Muscle of leg (tissue), 11 donors: ENCODE results near the gene SOBP. TPM values are rescaled to one million over a fixed set of nuclear protein-coding genes. Genes with fewer than 3 reads are reported as not detected.

Source experiments
- DNase-seq: peaks from one replicate; pipeline ENCODE4 v3.0.0; 2013
- H3K27ac ChIP-seq: one replicate; pipeline ENCODE4 v1.5.1; 2013; ENCODE audit warnings: mild to moderate bottlenecking, low read length, control low read depth
- H3K27me3 ChIP-seq: one replicate; pipeline ENCODE4 v1.6.1; 2013; ENCODE audit warnings: low read length; ENCODE audit not compliant: control insufficient read depth, insufficient read depth
- H3K36me3 ChIP-seq: one replicate; pipeline ENCODE4 v1.6.1; 2013; ENCODE audit warnings: low read length; ENCODE audit not compliant: control insufficient read depth, insufficient read depth
- H3K4me1 ChIP-seq: one replicate; pipeline ENCODE4 v1.6.1; 2013; ENCODE audit warnings: low read length; ENCODE audit not compliant: control insufficient read depth, insufficient read depth
- H3K4me3 ChIP-seq: one replicate; pipeline ENCODE4 v1.5.1; 2013; ENCODE audit warnings: low read length, control low read depth
- H3K9me3 ChIP-seq: replicated peaks from 2 replicates; pipeline ENCODE4 v1.6.1; 2013; ENCODE audit warnings: low read depth, low read length; ENCODE audit not compliant: control insufficient read depth
- WGBS: methylation state at CpG from one replicate; pipeline ENCODE4 v1.1.5; 2013; ENCODE audit warnings: missing lambda C conversion rate; ENCODE audit not compliant: insufficient coverage; 5-methylcytosine and 5-hydroxymethylcytosine counted together
- polyA plus RNA-seq, 8 donors: library from polyadenylated mRNA; unstranded; fragments of 120-200 nt; gene quantifications; one replicate each; pipeline versions ENCODE4 v1.2.1 to v1.2.3, GENCODE V29; 2013; ENCODE audit warnings: inconsistent platforms in 1 of 8, low replicate concordance in 1 of 8; ENCODE audit not compliant: insufficient read length in 8 of 8, insufficient read depth in 1 of 8
- total RNA-seq: library from RNA; stranded (reverse); fragments of 120-200 nt; gene quantifications from one replicate; pipeline ENCODE4 v1.2.4, GENCODE V29; 2013

The SOBP gene
- total and polyA plus RNA-seq, 9 donors = 13.6 to 17.6 (median 16.2) TPM

DNA sequence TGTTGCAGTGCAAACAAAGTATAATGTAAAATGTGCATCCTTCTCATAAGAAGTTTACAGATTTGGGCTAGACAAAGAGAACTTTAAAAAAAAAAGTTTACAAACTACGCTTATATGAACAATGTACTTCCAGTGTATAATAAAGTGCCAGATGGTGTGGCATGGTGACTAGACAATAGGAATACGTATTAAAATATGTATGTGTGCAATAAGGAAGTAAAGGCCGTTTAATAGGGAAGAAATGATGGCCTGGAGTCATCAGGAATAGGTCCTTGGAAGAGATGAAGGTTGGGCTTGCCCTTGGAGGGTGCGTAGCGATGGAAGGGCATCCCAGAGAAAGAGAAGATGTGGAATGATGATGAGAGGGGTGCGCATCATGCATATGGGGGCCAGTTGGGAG lies 108.2 kb downstream of the SOBP start:
- Histone ChIP-seq H3K4me1 (peaks cover 15% of the 10 kb centered on the region), H3K27ac (no peak overlapping the region), H3K9me3 (no peaks in the 10 kb centered on the region), H3K4me3 (no peak overlapping the region), H3K27me3 (no peaks in the 10 kb centered on the region), H3K36me3 (peaks cover 1% of the 10 kb centered on the region)
- no peak for DNase-seq
- WGBS = 95% methylated on average over 5 of the region's 6 CpGs

DNA sequence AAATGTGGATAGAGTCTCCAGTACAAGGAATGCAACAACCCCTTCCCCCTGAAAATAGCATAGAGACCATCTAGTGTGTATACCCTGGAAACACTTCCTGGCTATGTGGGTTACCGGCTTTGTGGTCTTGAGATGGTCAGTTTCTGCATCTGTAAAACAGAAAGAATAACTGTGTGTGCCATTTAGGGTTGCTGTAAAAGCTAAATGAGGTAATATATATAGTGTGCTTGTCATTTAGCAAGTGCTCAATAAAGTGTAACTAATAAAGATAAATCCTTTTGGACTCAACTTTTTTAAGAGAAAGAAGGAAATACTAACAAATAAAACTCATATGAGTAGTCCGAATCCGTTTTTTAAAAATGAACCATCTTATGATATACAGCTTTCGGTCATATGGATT lies 109.1 kb downstream of the SOBP start:
- DNase-seq = no peak
- Histone ChIP-seq H3K9me3 (no peaks in the 10 kb centered on the region), H3K27ac (no peak overlapping the region), H3K36me3 (no peaks in the 10 kb centered on the region), H3K27me3 (no peaks in the 10 kb centered on the region), H3K4me1 (peaks cover 15% of the 10 kb centered on the region), H3K4me3 (no peak overlapping the region)
- WGBS = no CpG with 5 or more reads among the region's 4 CpGs

DNA sequence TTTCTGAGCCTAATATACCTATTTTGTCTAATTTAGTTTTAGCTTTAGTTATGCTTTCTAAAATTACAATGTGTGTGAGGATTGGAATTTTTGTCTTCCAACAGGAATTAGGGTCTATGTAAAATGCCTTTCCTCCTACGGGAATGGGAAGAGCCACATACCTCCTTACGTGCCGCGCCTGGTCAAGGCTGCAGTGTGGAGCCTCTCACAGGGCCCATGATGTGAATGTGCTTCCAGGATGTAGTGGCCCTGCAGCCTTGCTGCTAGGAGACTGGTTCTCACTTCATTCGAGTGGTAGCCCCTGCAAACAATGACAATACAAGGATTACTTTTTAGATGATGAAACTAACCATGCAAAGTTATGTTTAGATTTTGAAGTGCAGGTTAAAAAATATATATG lies 110.2 kb downstream of the SOBP start:
- Histone ChIP-seq H3K27me3 (no peaks in the 10 kb centered on the region), H3K4me3 (no peak overlapping the region), H3K36me3 (no peaks in the 10 kb centered on the region), H3K27ac (no peak overlapping the region), H3K9me3 (no peaks in the 10 kb centered on the region), H3K4me1 (peaks cover 15% of the 10 kb centered on the region)
- WGBS = no CpG with 5 or more reads among the region's 5 CpGs
- DNase-seq = no peak

DNA sequence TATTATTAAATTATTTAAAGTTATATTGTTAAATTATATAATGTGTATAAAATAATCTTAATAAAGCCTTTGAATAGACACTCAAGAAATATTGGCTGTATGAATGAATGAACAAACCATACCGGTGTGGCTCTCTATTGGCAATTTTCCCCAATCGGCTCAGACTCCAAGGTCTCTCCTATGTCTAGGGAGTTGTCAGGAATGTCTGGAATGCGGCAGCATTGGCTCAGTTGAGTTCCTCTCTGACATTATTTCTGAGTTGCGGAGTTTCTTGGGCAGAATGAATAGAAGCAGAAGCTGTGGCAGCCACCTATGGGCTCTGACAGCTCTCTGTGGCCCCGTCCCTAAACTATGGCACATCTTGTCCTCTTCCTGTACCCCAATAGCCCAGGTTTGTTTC lies 111.0 kb downstream of the SOBP start:
- Histone ChIP-seq H3K9me3 (no peaks in the 10 kb centered on the region), H3K4me1 (peaks cover 15% of the 10 kb centered on the region), H3K36me3 (peaks cover 6% of the 10 kb centered on the region), H3K27me3 (no peaks in the 10 kb centered on the region), H3K27ac (no peak overlapping the region), H3K4me3 (no peak overlapping the region)
- WGBS = 16% methylated on average over 4 of the region's 5 CpGs
- DNase-seq = peak; percentile 89

DNA sequence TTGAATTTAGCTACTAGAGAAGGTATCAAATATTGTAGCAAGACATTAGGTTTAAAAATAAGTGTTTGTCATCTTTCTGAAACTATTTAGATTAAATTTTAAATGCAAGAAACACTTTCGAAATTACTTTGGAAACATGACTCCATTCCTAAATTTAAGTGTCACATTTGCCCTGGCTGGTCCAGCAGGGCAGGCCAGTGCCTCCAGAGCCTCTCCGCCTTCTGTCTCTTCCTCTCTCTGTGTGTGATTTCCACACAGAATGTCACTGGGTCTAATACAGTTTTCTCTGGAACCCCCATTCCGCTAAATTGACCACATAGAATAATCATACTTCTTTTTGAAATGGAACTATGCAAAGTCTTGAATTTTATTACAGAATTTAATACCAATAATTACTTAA lies 111.5 kb downstream of the SOBP start:
- 100% methylated on average over 2 of the region's 3 CpGs for WGBS
- peaks cover 17% of the 10 kb centered on the region for H3K4me1 ChIP-seq

DNA sequence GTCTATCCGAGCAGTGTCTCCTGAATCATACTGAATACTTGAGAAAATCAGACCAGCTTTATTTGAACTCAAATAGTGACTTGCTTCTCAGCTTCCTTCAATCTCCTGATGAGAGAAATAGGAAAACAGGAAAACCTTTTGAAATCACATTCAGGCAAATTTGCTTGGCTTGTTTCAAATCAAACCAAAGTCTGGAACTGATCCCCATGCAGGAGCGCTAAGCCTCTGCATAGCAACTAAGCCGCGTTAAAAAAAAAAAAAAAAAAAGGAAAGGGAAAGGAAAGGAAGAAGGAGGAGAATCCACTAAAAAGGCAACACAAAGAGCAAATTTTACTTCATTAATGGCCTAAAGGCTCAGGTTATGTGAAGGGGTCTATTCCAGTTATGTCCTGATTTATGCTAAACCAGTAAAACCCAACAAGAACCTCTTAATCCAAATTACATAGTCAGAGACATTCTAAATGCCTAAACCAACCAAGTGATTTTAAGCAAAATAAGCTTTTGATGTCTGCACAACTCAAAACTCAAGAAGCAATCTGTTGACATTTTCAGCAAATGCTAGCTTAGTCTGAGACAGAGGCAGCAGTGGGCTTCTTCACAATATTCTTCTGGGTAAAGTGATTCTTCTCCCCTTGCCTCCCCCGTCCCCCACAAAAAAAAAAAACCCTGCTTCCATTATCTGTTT lies 112.5 kb downstream of the SOBP start:
- H3K27ac ChIP-seq = no peak overlapping the region
- H3K4me3 ChIP-seq = no peak overlapping the region
- H3K27me3 ChIP-seq = no peaks in the 10 kb centered on the region
- peak; percentile 46 for DNase-seq
- no CpG with 5 or more reads among the region's 5 CpGs for WGBS
- peaks cover 6% of the 10 kb centered on the region for H3K36me3 ChIP-seq
- H3K4me1 ChIP-seq = peaks cover 28% of the 10 kb centered on the region
- no peaks in the 10 kb centered on the region for H3K9me3 ChIP-seq

More for the DNA sequence above, 111.5 kb downstream of the SOBP start:
- DNase-seq = no peak
- no peaks in the 10 kb centered on the region for H3K27me3 ChIP-seq
- H3K36me3 ChIP-seq = peaks cover 6% of the 10 kb centered on the region
- no peak overlapping the region for H3K4me3 ChIP-seq
- no peaks in the 10 kb centered on the region for H3K9me3 ChIP-seq
- H3K27ac ChIP-seq = no peak overlapping the region

DNA sequence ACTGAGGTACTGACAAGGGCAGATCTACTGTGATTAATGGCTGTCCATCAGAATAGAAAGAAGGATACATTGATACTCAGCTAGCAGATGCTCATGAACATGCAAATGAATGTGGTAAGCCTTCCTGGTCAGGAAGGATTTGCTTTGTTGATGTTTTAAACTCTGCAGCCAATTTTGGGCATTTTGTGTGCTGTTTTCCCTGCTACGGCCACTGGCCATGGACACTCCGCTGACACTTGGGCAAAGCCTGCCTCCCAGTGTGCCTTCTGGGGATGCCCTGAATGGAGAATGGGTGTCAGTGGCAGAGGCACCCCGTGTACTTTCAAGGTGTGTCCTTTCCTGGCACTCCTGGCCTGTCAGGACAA lies 113.1 kb downstream of the SOBP start:
- no peak for DNase-seq
- Histone ChIP-seq H3K36me3 (peaks cover 6% of the 10 kb centered on the region), H3K4me1 (peaks cover 30% of the 10 kb centered on the region), H3K4me3 (no peak overlapping the region), H3K9me3 (no peaks in the 10 kb centered on the region), H3K27me3 (no peaks in the 10 kb centered on the region), H3K27ac (no peak overlapping the region)
- WGBS = 68% methylated on average over 3 of the region's 3 CpGs

DNA sequence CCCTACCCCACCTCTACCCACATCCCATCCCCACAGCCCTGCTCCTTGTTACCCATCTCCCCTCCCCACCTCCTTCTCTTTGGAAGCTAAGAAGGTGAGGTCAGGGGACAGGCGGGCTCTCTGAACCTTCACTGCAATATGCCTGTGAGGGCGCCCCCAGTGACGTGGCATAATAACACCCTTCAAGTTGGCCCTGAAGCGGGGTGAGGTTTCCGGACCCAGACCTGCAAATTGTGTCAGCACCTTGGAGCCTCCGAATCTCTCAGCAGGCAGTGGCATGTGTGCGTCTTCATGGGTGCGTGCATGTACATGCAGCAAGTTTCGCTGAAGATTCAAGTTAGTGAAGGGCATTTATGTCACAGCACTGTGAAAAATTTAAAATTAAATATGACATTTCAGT lies 114.6 kb downstream of the SOBP start:
- WGBS = 93% methylated on average over 8 of the region's 9 CpGs
- no peaks in the 10 kb centered on the region for H3K27me3 ChIP-seq
- DNase-seq = no peak
- H3K27ac ChIP-seq = no peak overlapping the region
- no peak overlapping the region for H3K4me3 ChIP-seq
- H3K9me3 ChIP-seq = no peaks in the 10 kb centered on the region
- H3K4me1 ChIP-seq = peaks cover 30% of the 10 kb centered on the region
- peaks cover 6% of the 10 kb centered on the region for H3K36me3 ChIP-seq

DNA sequence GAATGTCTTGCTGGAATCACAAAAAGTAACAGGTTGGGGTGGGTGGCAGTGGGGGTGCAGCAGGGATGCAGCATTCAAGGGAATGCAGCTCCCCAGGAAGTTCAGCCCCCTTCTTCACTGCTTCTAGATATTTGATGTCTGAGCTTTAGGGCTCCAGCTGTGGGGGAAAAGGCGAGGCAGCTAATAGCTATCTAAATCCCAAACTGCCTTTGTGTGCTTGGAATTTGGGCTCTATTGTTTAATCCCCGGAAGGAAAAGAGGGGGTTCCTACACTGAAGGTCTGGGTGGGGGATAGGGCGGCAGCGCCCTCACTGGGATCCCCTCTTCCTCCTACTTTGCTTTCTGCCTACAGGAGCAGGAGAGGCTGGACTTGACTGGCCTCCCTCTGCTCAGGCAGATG lies 116.5 kb downstream of the SOBP start:
- Histone ChIP-seq H3K27me3 (no peaks in the 10 kb centered on the region), H3K4me1 (peaks cover 36% of the 10 kb centered on the region), H3K9me3 (no peaks in the 10 kb centered on the region), H3K27ac (peak overlapping the region; percentile 75), H3K36me3 (peaks cover 6% of the 10 kb centered on the region), H3K4me3 (no peak overlapping the region)
- WGBS = no CpG with 5 or more reads among the region's 4 CpGs
- DNase-seq = no peak

DNA sequence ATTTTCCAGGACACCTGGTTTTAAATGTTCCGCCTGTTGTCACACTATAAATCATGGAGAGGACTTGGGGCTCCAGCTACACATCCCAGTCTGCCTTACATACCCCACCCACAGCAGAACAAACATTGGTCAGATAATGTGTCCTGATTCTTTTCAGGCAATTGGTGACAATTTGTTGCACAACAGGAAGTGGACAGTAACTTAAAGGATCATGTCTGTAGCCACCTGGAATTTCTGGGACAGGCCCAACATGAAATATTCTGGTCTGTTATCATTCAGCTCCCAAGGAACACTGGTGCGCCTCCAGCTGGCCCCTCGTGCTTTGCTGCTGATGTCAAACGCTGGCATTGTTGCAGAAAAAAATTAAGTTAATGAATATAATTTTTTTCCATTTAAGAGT lies 117.2 kb downstream of the SOBP start:
- Histone ChIP-seq H3K27me3 (no peaks in the 10 kb centered on the region), H3K4me3 (no peak overlapping the region), H3K9me3 (no peaks in the 10 kb centered on the region), H3K4me1 (peaks cover 42% of the 10 kb centered on the region), H3K36me3 (peaks cover 6% of the 10 kb centered on the region), H3K27ac (peak overlapping the region; percentile 75)
- no CpG with 5 or more reads among the region's 4 CpGs for WGBS
- peak; percentile 97 for DNase-seq
